Stimulated activated CD8-positive, alpha-beta memory T cell treated with anti-CD3 and anti-CD28 coated beads, Interleukin-2, amount 100 ng/mL, for 1 hour (primary cell): ENCODE results near the gene MAST4.
"Not testable (repeated sequence)": the region's sequence is repeated elsewhere in the genome, so short reads cannot be mapped to it uniquely, and the experiment has no call there.

Source experiments
- DNase-seq, 2 donors: peaks; one replicate each; pipeline ENCODE4 v3.0.0-alpha.2; 2020; ENCODE audit warnings: low read depth in 2 of 2

The MAST4 gene

GRCh38 chr5:66646570-66646969 lies 50.4 kb downstream of the MAST4 start:
- DNase-seq = no peak

- DNase-seq = no peak
Observed at GRCh38 chr5:66647146-66647856, 51.1 kb downstream of the MAST4 start.

GRCh38 chr5:66652818-66653217 lies 56.6 kb downstream of the MAST4 start:
- DNase-seq = no peak

DNA sequence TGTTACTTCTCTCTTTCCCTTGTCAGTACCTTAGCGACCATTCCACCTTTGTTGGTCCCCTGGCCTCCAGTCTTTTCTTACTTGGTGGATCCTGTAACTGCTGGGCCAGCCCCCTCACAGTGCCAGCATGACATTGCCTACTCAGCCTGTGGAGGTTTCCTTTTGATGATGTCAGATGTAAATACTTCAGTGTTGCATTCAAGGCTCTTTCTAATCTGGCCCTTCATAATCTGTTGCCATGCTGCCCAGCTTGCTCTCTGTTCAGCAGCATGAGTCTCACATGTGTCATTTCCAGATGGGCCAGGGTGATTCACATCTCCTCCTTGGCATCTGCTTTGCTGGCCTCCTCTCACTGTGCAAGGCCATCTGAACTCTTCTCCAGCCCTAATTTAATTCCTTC lies 57.1 kb downstream of the MAST4 start:
- DNase-seq = no peak

GRCh38 chr5:66655395-66656324 lies 59.5 kb downstream of the MAST4 start:
- no peak for DNase-seq

- DNase-seq = no peak
Observed at GRCh38 chr5:66658516-66658915, 62.3 kb downstream of the MAST4 start.

DNA sequence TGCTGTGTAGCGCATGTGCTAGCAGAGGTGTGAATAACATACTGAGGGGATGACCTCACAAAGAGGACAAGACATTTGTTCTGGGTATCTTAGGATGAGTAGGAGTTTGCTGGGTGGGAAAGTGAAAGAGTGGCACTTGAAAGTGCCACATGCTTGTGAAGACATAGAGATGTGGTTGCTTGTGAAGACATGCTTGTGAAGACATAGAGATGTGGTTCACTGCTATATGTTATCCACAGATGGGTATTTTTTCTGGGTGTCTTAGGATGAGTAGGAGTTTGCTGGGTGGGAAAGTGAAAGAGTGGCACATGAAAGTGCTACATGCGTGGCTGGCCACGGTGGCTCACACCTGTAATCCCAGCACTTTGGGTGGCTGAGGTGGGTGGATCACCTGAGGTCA lies 63.6 kb downstream of the MAST4 start:
- DNase-seq = no peak

GRCh38 chr5:66660396-66660795 lies 64.2 kb downstream of the MAST4 start:
- DNase-seq = no peak

- DNase-seq = no peak
Observed at GRCh38 chr5:66661149-66661548, 65.0 kb downstream of the MAST4 start.

- no peak for DNase-seq
Observed at GRCh38 chr5:66666778-66667177, 70.6 kb downstream of the MAST4 start.

- DNase-seq = no peak
Observed at GRCh38 chr5:66669086-66669861, 73.1 kb downstream of the MAST4 start.

DNA sequence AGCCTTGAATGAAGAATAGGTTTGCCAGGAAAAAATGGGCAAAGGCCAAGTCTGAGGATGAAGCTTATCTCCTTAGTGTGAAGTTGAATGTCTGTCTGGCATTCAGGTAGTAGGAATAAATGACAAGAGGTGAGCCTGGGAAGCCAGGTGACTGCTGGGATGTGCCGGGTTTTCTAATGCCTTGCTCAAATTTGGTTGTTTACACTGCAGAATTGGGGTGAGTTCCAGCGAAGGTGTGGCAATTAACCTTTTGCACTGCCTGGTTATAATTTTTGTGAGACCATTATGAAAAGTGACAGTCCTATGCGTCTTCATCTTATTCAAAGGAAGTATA lies 73.6 kb downstream of the MAST4 start:
- no peak for DNase-seq

- DNase-seq = no peak
Observed at GRCh38 chr5:66671305-66671704, 75.1 kb downstream of the MAST4 start.

DNA sequence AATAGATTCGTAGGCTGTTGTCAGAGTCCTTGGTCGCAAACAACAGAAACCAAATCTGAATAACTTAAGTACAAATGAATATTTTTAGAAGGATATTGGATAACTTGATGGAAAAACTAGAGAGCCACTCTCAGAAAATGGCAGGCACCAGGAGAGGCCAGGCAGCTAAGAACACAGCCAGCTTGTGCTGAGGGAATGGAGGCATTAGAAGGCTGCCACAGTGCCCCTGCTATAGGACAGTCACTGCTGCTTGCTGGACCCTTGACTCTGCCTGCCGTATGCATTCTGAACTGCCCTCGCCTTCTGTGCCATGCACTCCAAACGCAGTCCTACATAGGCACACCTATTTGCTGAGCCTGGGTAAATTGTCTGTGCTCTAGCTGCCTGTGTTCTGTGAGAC lies 78.6 kb downstream of the MAST4 start:
- no peak for DNase-seq

GRCh38 chr5:66675406-66675805 lies 79.2 kb downstream of the MAST4 start:
- DNase-seq = no peak

DNA sequence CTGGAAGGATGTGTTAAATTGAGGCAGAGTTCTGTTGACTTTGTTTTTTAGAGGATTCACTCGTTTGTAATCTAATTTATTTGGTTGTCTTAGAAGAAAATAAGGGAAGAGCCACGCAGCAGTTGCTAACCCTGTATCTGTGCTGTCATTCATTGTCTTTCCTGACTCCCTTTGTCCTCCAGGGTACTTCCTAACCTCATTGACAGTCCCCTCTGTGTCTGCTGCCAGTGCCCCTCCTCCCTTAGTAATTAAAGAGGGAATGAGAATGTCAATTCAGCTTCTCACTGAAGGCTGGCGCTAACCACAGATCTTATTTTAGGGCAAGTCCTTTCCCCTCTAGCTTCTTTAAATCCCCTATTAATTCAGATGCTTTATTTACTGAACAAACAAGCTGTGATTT lies 84.0 kb downstream of the MAST4 start:
- DNase-seq = no peak

GRCh38 chr5:66680804-66681203 lies 84.6 kb downstream of the MAST4 start:
- DNase-seq = no peak

DNA sequence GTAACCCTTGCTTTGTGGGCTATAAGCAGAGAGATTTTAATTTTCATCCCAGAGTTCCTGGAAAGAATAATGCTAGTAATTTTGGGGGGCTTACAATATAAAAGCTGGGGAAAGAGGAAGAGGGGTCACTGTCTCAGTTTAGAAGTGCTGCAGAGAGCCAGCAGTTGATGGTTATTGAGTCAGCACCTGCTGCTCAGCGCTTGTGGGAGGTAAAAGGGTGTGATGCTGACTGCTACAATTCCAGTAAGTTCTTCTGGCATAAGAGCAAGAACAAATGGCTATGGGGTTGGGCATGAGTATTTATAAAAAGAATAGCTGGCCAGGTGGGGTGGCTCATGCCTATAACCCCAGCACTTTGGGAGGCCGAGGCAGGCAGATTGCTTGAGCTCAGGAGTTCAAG lies 88.5 kb downstream of the MAST4 start:
- no peak for DNase-seq

- no peak for DNase-seq
Observed at GRCh38 chr5:66689522-66690220, 93.5 kb downstream of the MAST4 start.

GRCh38 chr5:66694036-66694435 lies 97.8 kb downstream of the MAST4 start:
- no peak for DNase-seq

DNA sequence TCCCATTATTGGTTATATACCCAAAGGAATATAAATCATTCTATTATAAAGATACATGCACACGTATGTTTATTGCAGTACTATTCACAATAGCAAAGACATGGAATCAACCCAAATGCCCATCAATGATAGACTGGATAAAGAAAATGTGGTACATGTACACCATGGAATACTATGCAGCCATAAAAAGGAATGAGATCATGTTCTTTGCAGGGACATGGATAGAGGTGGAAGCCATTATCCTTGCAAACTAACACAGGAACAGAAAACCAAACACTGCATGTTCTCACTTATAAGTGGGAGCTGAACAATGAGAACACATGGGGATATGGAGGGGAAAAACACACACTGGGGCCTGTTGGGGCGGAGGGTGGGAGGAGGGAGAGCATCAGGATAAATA lies 99.6 kb downstream of the MAST4 start:
- not testable (repeated sequence) for DNase-seq
